GM12891 (cell line): ENCODE data around the gene GRK1.
"Not testable (repeated sequence)": the region's sequence is repeated elsewhere in the genome, so short reads cannot be mapped to it uniquely, and the experiment has no call there.

Experiments used
- DNase-seq: peaks from one replicate; pipeline ENCODE4 v3.0.0; 2011; ENCODE audit warnings: low spot score; ENCODE audit not compliant: insufficient read length
- FAIRE-seq: peaks from 2 replicates; lab custom pipeline; 2011; peaks lifted over from hg19 to GRCh38; lab: Jason Lieb, UNC
- PAX5 ChIP-seq: IDR thresholded peaks from 2 replicates; pipeline ENCODE4 v1.6.1; 2011; ENCODE audit warnings: low read length, moderate library complexity, mild to moderate bottlenecking; ENCODE audit not compliant: insufficient read depth, severe bottlenecking
- POLR2A ChIP-seq: IDR thresholded peaks from 2 replicates; pipeline ENCODE4 v1.6.1; 2011; ENCODE audit warnings: low read depth, low read length, control low read depth
- POLR2AphosphoS5 ChIP-seq: IDR thresholded peaks from 2 replicates; pipeline ENCODE4 v1.6.1; 2011; ENCODE audit warnings: low read depth, low read length, control low read depth
- POU2F2 ChIP-seq: IDR thresholded peaks from 2 replicates; pipeline ENCODE4 v1.6.1; 2011; ENCODE audit warnings: low read depth, mild to moderate bottlenecking, control low read depth, low read length, moderate library complexity
- SPI1 ChIP-seq: IDR thresholded peaks from 2 replicates; pipeline ENCODE4 v1.6.1; 2011; ENCODE audit warnings: low read depth, low read length, control low read depth
- TAF1 ChIP-seq: IDR thresholded peaks from 2 replicates; pipeline ENCODE4 v1.6.1; 2011; ENCODE audit warnings: low read depth, low read length, control low read depth

GRK1 gene

DNA sequence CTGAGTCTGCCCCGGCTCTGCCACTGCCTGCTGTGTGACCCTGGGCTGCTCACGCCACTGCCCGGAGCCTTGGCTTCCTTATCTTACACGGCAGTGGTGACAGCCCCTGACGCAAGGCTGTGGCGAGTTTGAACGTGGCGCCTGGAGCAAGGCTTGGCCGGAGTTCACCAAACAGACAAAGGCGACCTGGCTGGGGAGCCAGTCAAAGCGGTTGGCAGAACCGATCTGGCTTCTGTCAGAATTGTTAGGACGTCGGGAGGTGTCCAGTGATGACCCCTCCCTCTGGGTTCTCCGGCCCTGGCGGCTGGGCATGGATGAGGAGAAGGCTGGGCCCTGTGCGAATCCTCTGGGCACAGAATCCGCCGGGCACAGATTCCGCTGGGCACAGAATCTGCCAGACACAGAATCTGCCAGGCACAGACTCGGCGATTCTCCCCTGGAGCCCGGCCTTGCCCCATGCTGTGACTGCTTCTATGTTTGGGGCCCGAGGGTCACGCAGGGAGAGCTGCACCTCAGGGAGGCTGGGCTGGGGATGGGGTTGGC is 80.3 kb downstream of the GRK1 start:
- FAIRE-seq (no peak), DNase-seq (no peak)

GRCh38 chr13:113748101-113748861 is 81.3 kb downstream of the GRK1 start:
- DNase-seq (no peak), FAIRE-seq (no peak)
- TF ChIP-seq POLR2AphosphoS5: no peak

More for the DNA sequence above, 80.3 kb downstream of the GRK1 start:
- TF ChIP-seq SPI1: no peak
- no peak for TF ChIP-seq PAX5
- TF ChIP-seq POLR2A: no peak
- TF ChIP-seq POLR2AphosphoS5: no peak
- no peak for TF ChIP-seq TAF1
- TF ChIP-seq POU2F2: no peak

DNA sequence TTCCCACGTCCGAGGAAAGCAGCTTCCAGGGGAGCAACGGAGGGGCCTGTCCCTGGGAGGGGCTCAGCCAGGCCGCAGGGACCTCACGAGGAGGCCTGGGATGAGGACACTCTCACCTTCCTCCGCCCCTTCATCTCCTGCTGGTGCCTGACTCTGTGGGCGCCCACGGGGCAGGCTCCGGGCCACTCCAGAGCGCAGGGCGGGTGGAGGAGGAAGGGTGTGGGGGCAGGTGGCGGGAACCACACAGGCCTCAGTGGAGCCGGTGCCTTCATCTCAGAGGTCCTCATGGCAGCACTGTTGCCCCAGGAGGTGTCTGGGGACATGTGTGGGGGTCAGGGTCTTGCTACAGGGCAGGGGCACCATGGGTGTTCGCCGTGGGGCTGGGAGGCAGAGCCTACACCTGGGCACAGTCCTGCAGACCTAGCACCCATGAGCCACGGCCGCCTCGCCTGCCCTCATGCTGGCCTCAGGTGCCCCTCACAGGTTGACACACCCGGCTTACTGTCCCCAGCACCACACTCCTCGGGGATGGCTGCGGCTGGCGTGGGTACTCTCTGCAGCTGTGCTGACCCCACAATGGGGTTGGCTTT is 81.9 kb downstream of the GRK1 start:
- no peak for TF ChIP-seq PAX5
- no peak for TF ChIP-seq POLR2AphosphoS5
- no peak for TF ChIP-seq TAF1
- DNase-seq: no peak
- no peak for FAIRE-seq

- no peak for TF ChIP-seq SPI1
- no peak for TF ChIP-seq POLR2AphosphoS5
- TF ChIP-seq POU2F2: no peak
- TF ChIP-seq TAF1: no peak
- TF ChIP-seq PAX5: no peak
- FAIRE-seq (no peak), DNase-seq (no peak)
Observed at GRCh38 chr13:113749507-113749906, 82.5 kb downstream of the GRK1 start.

GRCh38 chr13:113749967-113750366 is 82.9 kb downstream of the GRK1 start:
- DNase-seq (no peak), FAIRE-seq (no peak)
- TF ChIP-seq SPI1: no peak
- no peak for TF ChIP-seq POLR2A
- TF ChIP-seq PAX5: no peak
- TF ChIP-seq TAF1: no peak
- TF ChIP-seq POU2F2: no peak
- no peak for TF ChIP-seq POLR2AphosphoS5

DNA sequence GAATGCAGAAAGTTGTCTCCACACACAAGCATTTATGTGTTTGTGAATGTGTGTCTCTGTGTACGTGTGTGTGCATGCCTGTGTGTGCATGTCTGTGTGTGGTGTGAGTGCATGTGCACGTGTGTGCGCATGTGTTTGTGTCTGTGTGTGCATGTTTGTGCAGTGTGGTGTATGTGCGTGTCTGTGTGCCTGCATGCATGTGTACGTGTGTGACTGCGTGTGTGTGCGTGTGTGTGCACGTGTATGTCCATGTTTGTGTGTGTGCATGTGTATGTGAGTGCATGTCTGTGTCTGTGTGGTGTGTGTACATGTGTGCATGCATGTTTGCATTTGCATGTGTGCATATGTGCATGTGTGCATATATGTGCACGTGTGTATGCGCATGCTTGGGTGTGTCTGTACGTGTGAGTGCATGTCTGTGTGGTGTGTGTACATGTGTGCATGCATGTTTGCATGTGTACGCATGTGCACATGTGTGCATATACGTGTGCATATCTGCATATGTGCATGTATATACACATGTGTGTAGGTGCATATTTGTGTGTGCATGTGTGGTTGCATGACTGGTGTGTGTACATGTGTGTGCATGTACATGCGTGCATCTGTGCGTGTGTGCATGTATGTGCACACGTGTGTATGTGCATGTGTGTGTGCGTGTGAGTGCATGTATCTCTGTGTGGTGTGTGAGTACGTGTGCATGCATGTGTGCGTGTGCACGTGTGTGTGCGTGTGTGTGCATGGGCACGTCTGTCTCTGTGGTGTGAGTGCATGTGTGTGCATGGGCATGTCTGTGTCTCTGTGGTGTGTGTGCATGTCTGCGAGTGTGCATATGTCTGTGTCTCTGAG is 83.8 kb downstream of the GRK1 start:
- no peak for TF ChIP-seq POLR2A
- no peak for TF ChIP-seq SPI1
- TF ChIP-seq POU2F2: no peak
- TF ChIP-seq TAF1: no peak
- TF ChIP-seq PAX5: no peak
- TF ChIP-seq POLR2AphosphoS5: no peak
- FAIRE-seq (peak; percentile 76), DNase-seq (no peak)

GRCh38 chr13:113751491-113751890 is 84.5 kb downstream of the GRK1 start:
- no peak for TF ChIP-seq PAX5
- TF ChIP-seq TAF1: no peak
- TF ChIP-seq POLR2A: no peak
- TF ChIP-seq POU2F2: no peak
- TF ChIP-seq POLR2AphosphoS5: no peak
- no peak for TF ChIP-seq SPI1
- DNase-seq (no peak), FAIRE-seq (no peak)

DNA sequence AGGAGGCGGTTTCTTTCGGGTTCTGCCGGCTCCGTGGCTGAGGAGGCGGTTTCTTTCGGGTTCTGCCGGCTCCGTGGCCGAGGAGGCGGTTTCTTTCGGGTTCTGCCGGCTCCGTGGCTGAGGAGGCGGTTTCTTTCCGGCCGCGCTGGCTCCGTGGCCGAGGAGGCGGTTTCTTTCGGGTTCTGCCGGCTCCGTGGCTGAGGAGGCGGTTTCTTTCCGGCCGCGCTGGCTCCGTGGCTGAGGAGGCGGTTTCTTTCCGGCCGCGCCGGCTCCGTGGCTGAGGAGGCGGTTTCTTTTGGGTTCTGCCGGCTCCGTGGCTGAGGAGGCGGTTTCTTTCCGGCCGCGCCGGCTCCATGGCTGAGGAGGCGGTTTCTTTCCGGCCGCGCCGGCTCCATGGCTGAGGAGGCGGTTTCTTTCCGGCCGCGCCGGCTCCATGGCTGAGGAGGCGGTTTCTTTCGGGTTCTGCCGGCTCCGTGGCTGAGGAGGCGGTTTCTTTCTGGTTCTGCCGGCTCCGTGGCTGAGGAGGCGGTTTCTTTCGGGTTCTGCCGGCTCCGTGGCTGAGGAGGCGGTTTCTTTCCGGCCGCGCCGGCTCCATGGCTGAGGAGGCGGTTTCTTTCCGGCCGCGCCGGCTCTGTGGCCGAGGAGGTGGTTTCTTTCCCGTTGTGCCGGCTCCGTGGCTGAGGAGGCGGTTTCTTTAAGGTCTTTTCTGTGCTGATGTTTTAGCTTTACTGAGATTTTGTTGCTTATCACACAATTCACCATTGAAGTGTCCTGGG is 85.4 kb downstream of the GRK1 start:
- FAIRE-seq, DNase-seq: not testable (repeated sequence)

DNA sequence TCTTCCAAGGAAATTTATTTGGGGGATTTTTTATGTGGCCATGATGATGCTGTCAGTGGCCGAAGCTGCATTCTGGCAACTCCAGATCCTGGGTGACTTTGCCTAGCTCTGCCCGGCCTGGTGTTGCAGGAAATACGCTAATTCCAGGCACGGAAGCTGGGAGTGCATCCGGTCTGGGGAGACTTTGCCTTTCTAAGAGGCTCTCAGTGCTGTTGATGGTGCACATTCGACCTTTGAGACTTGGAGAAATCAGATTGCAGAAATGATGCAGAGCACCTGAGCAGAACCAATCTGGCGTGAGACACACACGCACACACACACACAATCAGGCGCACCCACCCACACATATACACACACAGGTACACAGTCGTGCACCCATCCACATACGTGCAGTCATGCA is 86.2 kb downstream of the GRK1 start:
- TF ChIP-seq SPI1: no peak
- TF ChIP-seq POLR2AphosphoS5: no peak
- no peak for TF ChIP-seq PAX5
- no peak for TF ChIP-seq TAF1
- TF ChIP-seq POLR2A: no peak
- TF ChIP-seq POU2F2: no peak

GRCh38 chr13:113754242-113754641 is 87.2 kb downstream of the GRK1 start:
- DNase-seq: no peak
- FAIRE-seq: no peak
- TF ChIP-seq TAF1 (no peak), POLR2AphosphoS5 (no peak), SPI1 (no peak), PAX5 (no peak), POLR2A (no peak)

More for the DNA sequence above, 86.2 kb downstream of the GRK1 start:
- no peak for FAIRE-seq
- no peak for DNase-seq
